Measurements from ENCODE around the gene METTL21A. TPM values are rescaled to one million over a fixed set of nuclear protein-coding genes. Genes with fewer than 3 reads are reported as not detected.
A peak's percentile ranks its signal among the peaks of the same experiment; 100 is the strongest.

The METTL21A gene
- total and polyA plus RNA-seq, 10 donors: 18.8 to 43.6 (median 25.0) TPM

GRCh38 chr2:207670887-207671286 lies 45.7 kb upstream of the METTL21A start:
- Histone ChIP-seq H3K4me3 (no peak overlapping the region), H3K4me1 (peaks cover 0 to 24% (median 2%) of the 10 kb centered on the region in 6 donors), H3K27me3 (replicated peaks in 1 of 7) (no peaks in the 10 kb centered on the region), H3K36me3 (peaks cover 0 to 9% (median 0%) of the 10 kb centered on the region in 6 donors), H3K27ac (no peak overlapping the region), H3K9me3 (no peaks in the 10 kb centered on the region)
- no peak for DNase-seq
- WGBS, 5 donors: 75 to 85% (median 82%) methylated on average over 6 of the region's 6 CpGs
- TF ChIP-seq POLR2A (IDR thresholded peaks at IDR 0.05): no peak
- TF ChIP-seq POLR2AphosphoS5 (IDR thresholded peaks at IDR 0.05): no peak
- no peak for TF ChIP-seq CTCF (IDR thresholded peaks at IDR 0.05 in 8 of 11, conservative IDR thresholded peaks at IDR 0.05 in 3 of 11)
- intact Hi-C loops (cut with DNase I; ENCODE audit: low total_unique reads): no loop called here

- TF ChIP-seq CTCF (IDR thresholded peaks at IDR 0.05 in 8 of 11, conservative IDR thresholded peaks at IDR 0.05 in 3 of 11): no peak
- TF ChIP-seq POLR2A (IDR thresholded peaks at IDR 0.05): no peak
- TF ChIP-seq POLR2AphosphoS5 (IDR thresholded peaks at IDR 0.05): no peak
- Histone ChIP-seq H3K4me3 (peak overlapping the region in 5 of 8 donors; percentile 5 to 52 (median 16)), H3K9me3 (no peaks in the 10 kb centered on the region), H3K4me1 (peaks cover 0 to 46% (median 4%) of the 10 kb centered on the region in 6 donors), H3K27me3 (replicated peaks in 1 of 7) (no peaks in the 10 kb centered on the region), H3K27ac (peak overlapping the region in 7 of 8 donors; percentile 22 to 84 (median 75)), H3K36me3 (peaks cover 0 to 4% (median 0%) of the 10 kb centered on the region in 6 donors)
- 56 to 68% (median 59%) methylated on average over 4 to 5 of the region's 5 CpGs for WGBS, 5 donors
- DNase-seq: no peak
- intact Hi-C loops (cut with DNase I; ENCODE audit: low total_unique reads): no loop called here
Observed at GRCh38 chr2:207663870-207664545, 38.8 kb upstream of the METTL21A start.

- 38 to 64% (median 44%) methylated on average over 2 of the region's 2 CpGs for WGBS, 5 donors
- H3K36me3 ChIP-seq: no peaks in the 10 kb centered on the region
- peak in 1 of 3 donors; percentile 32 for TF ChIP-seq POLR2A (IDR thresholded peaks at IDR 0.05)
- TF ChIP-seq POLR2AphosphoS5 (IDR thresholded peaks at IDR 0.05): peak in 1 of 3 donors; percentile 91
- TF ChIP-seq CTCF (IDR thresholded peaks at IDR 0.05 in 8 of 11, conservative IDR thresholded peaks at IDR 0.05 in 3 of 11): no peak
- intact Hi-C loops (cut with DNase I; ENCODE audit: low total_unique reads): no loop called here
- no peaks in the 10 kb centered on the region for H3K27me3 ChIP-seq (replicated peaks in 1 of 7)
- H3K4me1 ChIP-seq: peaks cover 0 to 43% (median 4%) of the 10 kb centered on the region in 6 donors
- no peak for DNase-seq
- peak overlapping the region; percentile 19 to 84 (median 72) for H3K27ac ChIP-seq
- H3K9me3 ChIP-seq: no peaks in the 10 kb centered on the region
- peak overlapping the region in 3 of 8 donors; percentile 5 to 52 (median 16) for H3K4me3 ChIP-seq
Observed at GRCh38 chr2:207662203-207662602, 37.0 kb upstream of the METTL21A start.

GRCh38 chr2:207660994-207661393 lies 35.8 kb upstream of the METTL21A start:
- no peak for TF ChIP-seq POLR2AphosphoS5 (IDR thresholded peaks at IDR 0.05)
- no peak for TF ChIP-seq CTCF (IDR thresholded peaks at IDR 0.05 in 8 of 11, conservative IDR thresholded peaks at IDR 0.05 in 3 of 11)
- TF ChIP-seq POLR2A (IDR thresholded peaks at IDR 0.05): no peak
- intact Hi-C loops (cut with DNase I; ENCODE audit: low total_unique reads): no loop called here
- H3K9me3 ChIP-seq: no peaks in the 10 kb centered on the region
- H3K27me3 ChIP-seq (replicated peaks in 1 of 7): no peaks in the 10 kb centered on the region
- H3K4me3 ChIP-seq: no peak overlapping the region
- WGBS, 5 donors: 88 to 94% (median 92%) methylated on average over 7 of the region's 7 CpGs
- H3K36me3 ChIP-seq: no peaks in the 10 kb centered on the region
- no peak for DNase-seq
- peaks cover 0 to 32% (median 0%) of the 10 kb centered on the region in 6 donors for H3K4me1 ChIP-seq
- no peak overlapping the region for H3K27ac ChIP-seq

All from spleen (tissue), 11 donors.